Neural progenitor cell (in vitro differentiated cells): ENCODE data around the gene NDUFV1.

Experiments
- CTCF ChIP-seq: fragments of 200-600 bp; sonication (generic); IDR thresholded peaks from 2 replicates; pipeline ENCODE4 v1.5.1; 2017; ENCODE audit warnings: antibody characterized with exemption, mild to moderate bottlenecking
- EZH2 ChIP-seq: fragments of 200-600 bp; sonication (generic); IDR thresholded peaks from 2 replicates; pipeline ENCODE4 v1.6.1; 2017; ENCODE audit warnings: antibody characterized with exemption, mild to moderate bottlenecking, moderate library complexity

GRCh38 chr11:67644472-67645418 is 38.0 kb downstream of the NDUFV1 start:
- TF ChIP-seq CTCF (no peak), EZH2 (no peak)
